ENCODE data around the gene LYAR. TPM values are rescaled to one million over a fixed set of nuclear protein-coding genes. Genes with fewer than 3 reads are reported as not detected.

LYAR gene
- total and polyA plus RNA-seq, 2 of the 13 experiments (the other 11 are each of a cell fraction or from before 2014, with no cell fraction given): 7.8 to 94.2 TPM

DNA sequence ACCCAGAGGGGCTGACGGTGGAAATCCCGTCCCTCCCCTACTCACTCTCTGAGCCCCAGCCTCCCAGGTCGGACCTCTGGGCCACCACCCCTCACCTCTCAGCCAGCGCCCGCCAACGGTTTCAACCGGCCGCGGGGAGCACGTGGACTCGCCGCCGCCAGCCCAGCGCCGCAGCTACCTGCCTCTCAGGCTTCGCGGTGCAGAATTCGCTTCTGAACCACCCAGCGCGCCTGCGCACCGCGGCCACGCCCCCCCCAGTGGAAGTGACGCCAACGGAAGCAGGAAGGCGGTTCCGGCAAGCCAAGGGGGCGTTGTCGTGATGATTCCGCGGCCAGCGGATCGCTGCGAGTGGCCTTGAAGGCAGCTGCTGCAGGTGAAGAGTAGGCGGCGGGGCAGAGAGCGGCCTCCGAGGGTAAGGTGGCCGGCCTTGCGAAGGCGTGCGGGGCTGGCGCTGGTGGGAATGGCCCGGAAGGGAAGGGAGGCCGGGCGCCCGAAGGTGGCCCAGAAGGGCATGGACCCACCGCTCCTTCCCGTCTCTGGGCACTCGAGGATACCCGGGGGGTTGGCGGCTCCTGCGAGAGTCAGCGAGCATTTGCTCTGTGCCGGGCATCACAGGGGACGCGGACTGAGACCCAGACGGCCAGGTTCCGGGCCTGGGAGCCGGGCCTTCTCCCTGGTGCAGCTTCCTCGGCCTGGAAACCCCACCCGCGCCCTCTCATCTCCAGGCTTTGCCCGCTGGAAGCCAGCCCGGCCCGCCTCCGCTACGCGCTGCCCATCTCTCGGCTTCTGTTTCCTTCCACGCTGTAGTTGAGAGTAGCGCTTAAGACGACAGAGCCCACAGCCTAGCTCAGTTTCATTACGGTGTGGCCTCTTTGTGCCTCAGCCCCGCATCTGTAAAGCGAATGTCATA, at the start of gene LYAR, which contains the start of gene ZBTB49 (continued):
- TF ChIP-seq ZNF430 (CRISPR knock-in tag; IDR thresholded peaks at IDR 0.05) (0 out of 2 replicates have a peak, but pooled peaks have one; percentile 30), IKZF4 (CRISPR knock-in tag; IDR thresholded peaks at IDR 0.05; ENCODE audit: borderline replicate concordance, low read depth, not compliant biosample characterization) (peak; percentile 52), NPAS2 (CRISPR knock-in tag; IDR thresholded peaks at IDR 0.05; ENCODE audit: borderline replicate concordance) (no peak), NKX3-1 (CRISPR knock-in tag; IDR thresholded peaks at IDR 0.05) (peak; percentile 80), ZFP62 (CRISPR knock-in tag; IDR thresholded peaks at IDR 0.05) (no peak), NFE2L2 (IDR thresholded peaks at IDR 0.05; ENCODE audit: low read length) (no peak), ZNF446 (CRISPR knock-in tag; IDR thresholded peaks at IDR 0.05) (peak; percentile 47; the same call in 1 of the 2 replicates), PRPF4 (IDR thresholded peaks at IDR 0.05; ENCODE audit: low read depth, low read length, poor library complexity, severe bottlenecking) (no peak), ZNF607 (CRISPR knock-in tag; IDR thresholded peaks at IDR 0.05; ENCODE audit: borderline replicate concordance) (peak; percentile 81; the same call in 1 of the 2 replicates), MEF2D (CRISPR knock-in tag; IDR thresholded peaks at IDR 0.05) (peak; percentile 77), ATF7 (IDR thresholded peaks at IDR 0.05) (no peak), ATF7 (CRISPR knock-in tag; IDR thresholded peaks at IDR 0.05) (peak; percentile 21; the same call in 1 of the 2 replicates)
- TF ChIP-seq, protein P1, sequence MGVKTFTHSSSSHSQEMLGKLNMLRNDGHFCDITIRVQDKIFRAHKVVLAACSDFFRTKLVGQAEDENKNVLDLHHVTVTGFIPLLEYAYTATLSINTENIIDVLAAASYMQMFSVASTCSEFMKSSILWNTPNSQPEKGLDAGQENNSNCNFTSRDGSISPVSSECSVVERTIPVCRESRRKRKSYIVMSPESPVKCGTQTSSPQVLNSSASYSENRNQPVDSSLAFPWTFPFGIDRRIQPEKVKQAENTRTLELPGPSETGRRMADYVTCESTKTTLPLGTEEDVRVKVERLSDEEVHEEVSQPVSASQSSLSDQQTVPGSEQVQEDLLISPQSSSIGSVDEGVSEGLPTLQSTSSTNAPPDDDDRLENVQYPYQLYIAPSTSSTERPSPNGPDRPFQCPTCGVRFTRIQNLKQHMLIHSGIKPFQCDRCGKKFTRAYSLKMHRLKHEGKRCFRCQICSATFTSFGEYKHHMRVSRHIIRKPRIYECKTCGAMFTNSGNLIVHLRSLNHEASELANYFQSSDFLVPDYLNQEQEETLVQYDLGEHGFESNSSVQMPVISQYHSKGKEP (CRISPR knock-in tag; IDR thresholded peaks at IDR 0.05): no peak
- TF ChIP-seq, protein P2, sequence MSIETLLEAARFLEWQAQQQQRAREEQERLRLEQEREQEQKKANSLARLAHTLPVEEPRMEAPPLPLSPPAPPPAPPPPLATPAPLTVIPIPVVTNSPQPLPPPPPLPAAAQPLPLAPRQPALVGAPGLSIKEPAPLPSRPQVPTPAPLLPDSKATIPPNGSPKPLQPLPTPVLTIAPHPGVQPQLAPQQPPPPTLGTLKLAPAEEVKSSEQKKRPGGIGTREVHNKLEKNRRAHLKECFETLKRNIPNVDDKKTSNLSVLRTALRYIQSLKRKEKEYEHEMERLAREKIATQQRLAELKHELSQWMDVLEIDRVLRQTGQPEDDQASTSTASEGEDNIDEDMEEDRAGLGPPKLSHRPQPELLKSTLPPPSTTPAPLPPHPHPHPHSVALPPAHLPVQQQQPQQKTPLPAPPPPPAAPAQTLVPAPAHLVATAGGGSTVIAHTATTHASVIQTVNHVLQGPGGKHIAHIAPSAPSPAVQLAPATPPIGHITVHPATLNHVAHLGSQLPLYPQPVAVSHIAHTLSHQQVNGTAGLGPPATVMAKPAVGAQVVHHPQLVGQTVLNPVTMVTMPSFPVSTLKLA (IDR thresholded peaks at IDR 0.05): peak; percentile 85
- TF ChIP-seq, protein P3, sequence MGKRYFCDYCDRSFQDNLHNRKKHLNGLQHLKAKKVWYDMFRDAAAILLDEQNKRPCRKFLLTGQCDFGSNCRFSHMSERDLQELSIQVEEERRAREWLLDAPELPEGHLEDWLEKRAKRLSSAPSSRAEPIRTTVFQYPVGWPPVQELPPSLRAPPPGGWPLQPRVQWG (CRISPR knock-in tag; IDR thresholded peaks at IDR 0.05; ENCODE audit: borderline replicate concordance, low read depth): no peak
- TF ChIP-seq, protein P4, sequence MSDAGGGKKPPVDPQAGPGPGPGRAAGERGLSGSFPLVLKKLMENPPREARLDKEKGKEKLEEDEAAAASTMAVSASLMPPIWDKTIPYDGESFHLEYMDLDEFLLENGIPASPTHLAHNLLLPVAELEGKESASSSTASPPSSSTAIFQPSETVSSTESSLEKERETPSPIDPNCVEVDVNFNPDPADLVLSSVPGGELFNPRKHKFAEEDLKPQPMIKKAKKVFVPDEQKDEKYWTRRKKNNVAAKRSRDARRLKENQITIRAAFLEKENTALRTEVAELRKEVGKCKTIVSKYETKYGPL (CRISPR knock-in tag; IDR thresholded peaks at IDR 0.05): no peak
- TF ChIP-seq, protein P5, sequence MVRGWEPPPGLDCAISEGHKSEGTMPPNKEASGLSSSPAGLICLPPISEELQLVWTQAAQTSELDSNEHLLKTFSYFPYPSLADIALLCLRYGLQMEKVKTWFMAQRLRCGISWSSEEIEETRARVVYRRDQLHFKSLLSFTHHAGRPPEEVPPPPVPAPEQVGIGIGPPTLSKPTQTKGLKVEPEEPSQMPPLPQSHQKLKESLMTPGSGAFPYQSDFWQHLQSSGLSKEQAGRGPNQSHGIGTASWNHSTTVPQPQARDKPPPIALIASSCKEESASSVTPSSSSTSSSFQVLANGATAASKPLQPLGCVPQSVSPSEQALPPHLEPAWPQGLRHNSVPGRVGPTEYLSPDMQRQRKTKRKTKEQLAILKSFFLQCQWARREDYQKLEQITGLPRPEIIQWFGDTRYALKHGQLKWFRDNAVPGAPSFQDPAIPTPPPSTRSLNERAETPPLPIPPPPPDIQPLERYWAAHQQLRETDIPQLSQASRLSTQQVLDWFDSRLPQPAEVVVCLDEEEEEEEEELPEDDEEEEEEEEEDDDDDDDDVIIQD (CRISPR knock-in tag; IDR thresholded peaks at IDR 0.05; ENCODE audit: low read depth): no peak; the same call in 1 of the 2 replicates
- TF ChIP-seq, protein P6, sequence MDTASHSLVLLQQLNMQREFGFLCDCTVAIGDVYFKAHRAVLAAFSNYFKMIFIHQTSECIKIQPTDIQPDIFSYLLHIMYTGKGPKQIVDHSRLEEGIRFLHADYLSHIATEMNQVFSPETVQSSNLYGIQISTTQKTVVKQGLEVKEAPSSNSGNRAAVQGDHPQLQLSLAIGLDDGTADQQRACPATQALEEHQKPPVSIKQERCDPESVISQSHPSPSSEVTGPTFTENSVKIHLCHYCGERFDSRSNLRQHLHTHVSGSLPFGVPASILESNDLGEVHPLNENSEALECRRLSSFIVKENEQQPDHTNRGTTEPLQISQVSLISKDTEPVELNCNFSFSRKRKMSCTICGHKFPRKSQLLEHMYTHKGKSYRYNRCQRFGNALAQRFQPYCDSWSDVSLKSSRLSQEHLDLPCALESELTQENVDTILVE (CRISPR knock-in tag; IDR thresholded peaks at IDR 0.05): no peak

Measured in HepG2 (cell line).